Neural cell (in vitro differentiated cells): ENCODE data around the gene COTL1. TPM values are rescaled to one million over a fixed set of nuclear protein-coding genes. Genes with fewer than 3 reads are reported as not detected.

ENCODE experiments used
- H2AFZ ChIP-seq: fragments of 200-600, 300-800 bp; sonication (generic), shearing (Covaris generic); 2 replicates; pipeline ENCODE4 v1.6.0; 2014; ENCODE audit warnings: low read depth, mild to moderate bottlenecking, antibody characterized with exemption, low read length, moderate library complexity
- H3F3A ChIP-seq: fragments of 200-600 bp; shearing (Covaris generic); 2 replicates; pipeline ENCODE4 v1.6.1; 2016; ENCODE audit warnings: mild to moderate bottlenecking, moderate library complexity, mixed read lengths, antibody characterized with exemption, low read length; ENCODE audit not compliant: insufficient read depth, poor library complexity, severe bottlenecking
- H3K27ac ChIP-seq: fragments of 200-600, 300-800 bp; sonication (generic), shearing (Covaris generic); 2 replicates; pipeline ENCODE4 v1.5.1; 2014; ENCODE audit warnings: mild to moderate bottlenecking, low read length, moderate library complexity
- H3K27me3 ChIP-seq: fragments of 300-800, 200-600 bp; sonication (generic), shearing (Covaris generic); 2 replicates; pipeline ENCODE4 v1.6.0; 2014; ENCODE audit warnings: mild to moderate bottlenecking, low read depth, low read length, moderate library complexity; ENCODE audit not compliant: insufficient read depth
- H3K36me3 ChIP-seq: fragments of 300-800, 200-600 bp; sonication (generic), shearing (Covaris generic); 2 replicates; pipeline ENCODE4 v1.5.1; 2014; ENCODE audit warnings: mild to moderate bottlenecking, antibody characterized with exemption, low read length, moderate library complexity; ENCODE audit not compliant: insufficient read depth
- H3K4me2 ChIP-seq: fragments of 300-800, 200-600 bp; sonication (generic), shearing (Covaris generic); 2 replicates; pipeline ENCODE4 v1.6.0; 2014; ENCODE audit warnings: mild to moderate bottlenecking, low read length
- H3K4me3 ChIP-seq: fragments of 300-800, 200-600 bp; sonication (generic), shearing (Covaris generic); 2 replicates; pipeline ENCODE4 v1.5.1; 2014; ENCODE audit warnings: mild to moderate bottlenecking, low read length, moderate library complexity
- H3K79me2 ChIP-seq: fragments of 200-600 bp; shearing (Covaris generic); replicated peaks from 2 replicates; pipeline ENCODE4 v1.6.0; 2014; ENCODE audit warnings: mild to moderate bottlenecking, low read length, moderate library complexity; ENCODE audit not compliant: insufficient read depth
- H3K9ac ChIP-seq: fragments of 300-800, 200-600 bp; sonication (generic), shearing (Covaris generic); 2 replicates; pipeline ENCODE4 v1.6.1; 2016; ENCODE audit warnings: mild to moderate bottlenecking, low read length, mixed read lengths
- H3K9me2 ChIP-seq: fragments of 200-600 bp; shearing (Covaris generic); 2 replicates; pipeline ENCODE4 v1.6.1; 2016; ENCODE audit warnings: mild to moderate bottlenecking, low read length, mixed read lengths; ENCODE audit not compliant: insufficient read depth
- H3K9me3 ChIP-seq: fragments of 200-600, 300-800 bp; sonication (generic), shearing (Covaris generic); 2 replicates; pipeline ENCODE4 v1.6.1; 2016; ENCODE audit warnings: mild to moderate bottlenecking, mixed run types, low read length, moderate library complexity, mixed read lengths
- H4K20me1 ChIP-seq: fragments of 200-600 bp; shearing (Covaris generic); 2 replicates; pipeline ENCODE4 v1.6.1; 2016; ENCODE audit warnings: mild to moderate bottlenecking, mixed run types; ENCODE audit not compliant: insufficient read depth
- CTCF ChIP-seq: fragments of 450-650 bp; IDR thresholded peaks from 2 replicates; pipeline ENCODE4 v1.5.1; 2014; ENCODE audit warnings: antibody characterized with exemption, mild to moderate bottlenecking, moderate library complexity; ENCODE audit not compliant: poor library complexity, severe bottlenecking
- EP300 ChIP-seq: fragments of 450-650 bp; conservative IDR thresholded peaks from 2 replicates; pipeline ENCODE4 v1.6.1; 2014; ENCODE audit warnings: antibody characterized with exemption, mild to moderate bottlenecking, moderate library complexity; ENCODE audit not compliant: poor library complexity, severe bottlenecking
- EZH2 ChIP-seq: fragments of 200-600, 300-800 bp; shearing (Covaris generic), sonication (generic); IDR thresholded peaks from 2 replicates; pipeline ENCODE4 v1.6.1; 2014; ENCODE audit warnings: antibody characterized with exemption, low read length, borderline replicate concordance, mild to moderate bottlenecking; ENCODE audit not compliant: insufficient read depth, poor library complexity, severe bottlenecking
- MXI1 ChIP-seq: fragments of 450-650 bp; conservative IDR thresholded peaks from 2 replicates; pipeline ENCODE4 v1.6.1; 2014; ENCODE audit warnings: antibody characterized with exemption, mild to moderate bottlenecking; ENCODE audit not compliant: poor library complexity, severe bottlenecking
- POLR2AphosphoS5 ChIP-seq: IDR thresholded peaks from 2 replicates; pipeline ENCODE4 v1.6.1; 2012
- RAD21 ChIP-seq: fragments of 450-650 bp; conservative IDR thresholded peaks from 2 replicates; pipeline ENCODE4 v1.6.1; 2014; ENCODE audit warnings: antibody characterized with exemption, mild to moderate bottlenecking, moderate library complexity
- REST ChIP-seq: IDR thresholded peaks from 2 replicates; pipeline ENCODE4 v1.6.1; 2012; ENCODE audit warnings: borderline replicate concordance
- SMC3 ChIP-seq: fragments of 450-650 bp; conservative IDR thresholded peaks from 2 replicates; pipeline ENCODE4 v1.6.1; 2014; ENCODE audit warnings: antibody characterized with exemption, mild to moderate bottlenecking, moderate library complexity; ENCODE audit not compliant: poor library complexity
- TAF1 ChIP-seq: IDR thresholded peaks from 2 replicates; pipeline ENCODE4 v1.6.1; 2012; ENCODE audit warnings: low read depth
- polyA plus RNA-seq: library from polyadenylated mRNA; depleted of rRNA; stranded (reverse); fragments of >200 nt; gene quantifications from 2 replicates; pipeline ENCODE4 v1.2.3, GENCODE V29; 2014

COTL1 gene
- polyA plus RNA-seq, 1 donor from 2014 or later: 86.6 TPM

- Histone ChIP-seq H3F3A (no peaks in the 10 kb centered on the region), H3K4me3 (no peak overlapping the region), H3K9ac (no peak overlapping the region), H3K79me2 (peaks cover 8% of the 10 kb centered on the region), H3K9me3 (peaks cover 3% of the 10 kb centered on the region), H2AFZ (no peak overlapping the region), H4K20me1 (no peaks in the 10 kb centered on the region), H3K9me2 (no peaks in the 10 kb centered on the region), H3K27me3 (no peaks in the 10 kb centered on the region), H3K27ac (no peak overlapping the region), H3K4me2 (no peak overlapping the region), H3K36me3 (no peaks in the 10 kb centered on the region)
- TF ChIP-seq REST: no peak
- TF ChIP-seq CTCF: no peak
- TF ChIP-seq SMC3: no peak
- TF ChIP-seq EZH2: no peak
- no peak for TF ChIP-seq EP300
- TF ChIP-seq RAD21: no peak
- TF ChIP-seq POLR2AphosphoS5: no peak
- TF ChIP-seq TAF1: no peak
Observed at GRCh38 chr16:84603140-84603816, 14.6 kb downstream of the COTL1 start.

- Histone ChIP-seq H2AFZ (no peak overlapping the region), H4K20me1 (no peaks in the 10 kb centered on the region), H3K27me3 (no peaks in the 10 kb centered on the region), H3K9me3 (peaks cover 3% of the 10 kb centered on the region), H3K27ac (peak overlapping the region; percentile 39), H3K9ac (peak overlapping the region; percentile 36), H3K79me2 (peaks cover 8% of the 10 kb centered on the region), H3F3A (no peaks in the 10 kb centered on the region), H3K4me2 (no peak overlapping the region), H3K4me3 (no peak overlapping the region), H3K9me2 (no peaks in the 10 kb centered on the region), H3K36me3 (no peaks in the 10 kb centered on the region)
- TF ChIP-seq CTCF (no peak), POLR2AphosphoS5 (no peak), RAD21 (no peak), REST (no peak), EZH2 (no peak), MXI1 (no peak), EP300 (no peak), SMC3 (no peak), TAF1 (no peak)
Observed at GRCh38 chr16:84600343-84601229, 17.3 kb downstream of the COTL1 start.
